HG03103 (cell line): ENCODE results near the gene PRPF6.

Experiments used
- ATAC-seq: cut with Tn5 transposase; IDR thresholded peaks from one replicate; pipeline ENCODE4 v1.9.1; 2021; ENCODE audit warnings: low read depth; ENCODE audit not compliant: unreplicated experiment

The PRPF6 gene

DNA sequence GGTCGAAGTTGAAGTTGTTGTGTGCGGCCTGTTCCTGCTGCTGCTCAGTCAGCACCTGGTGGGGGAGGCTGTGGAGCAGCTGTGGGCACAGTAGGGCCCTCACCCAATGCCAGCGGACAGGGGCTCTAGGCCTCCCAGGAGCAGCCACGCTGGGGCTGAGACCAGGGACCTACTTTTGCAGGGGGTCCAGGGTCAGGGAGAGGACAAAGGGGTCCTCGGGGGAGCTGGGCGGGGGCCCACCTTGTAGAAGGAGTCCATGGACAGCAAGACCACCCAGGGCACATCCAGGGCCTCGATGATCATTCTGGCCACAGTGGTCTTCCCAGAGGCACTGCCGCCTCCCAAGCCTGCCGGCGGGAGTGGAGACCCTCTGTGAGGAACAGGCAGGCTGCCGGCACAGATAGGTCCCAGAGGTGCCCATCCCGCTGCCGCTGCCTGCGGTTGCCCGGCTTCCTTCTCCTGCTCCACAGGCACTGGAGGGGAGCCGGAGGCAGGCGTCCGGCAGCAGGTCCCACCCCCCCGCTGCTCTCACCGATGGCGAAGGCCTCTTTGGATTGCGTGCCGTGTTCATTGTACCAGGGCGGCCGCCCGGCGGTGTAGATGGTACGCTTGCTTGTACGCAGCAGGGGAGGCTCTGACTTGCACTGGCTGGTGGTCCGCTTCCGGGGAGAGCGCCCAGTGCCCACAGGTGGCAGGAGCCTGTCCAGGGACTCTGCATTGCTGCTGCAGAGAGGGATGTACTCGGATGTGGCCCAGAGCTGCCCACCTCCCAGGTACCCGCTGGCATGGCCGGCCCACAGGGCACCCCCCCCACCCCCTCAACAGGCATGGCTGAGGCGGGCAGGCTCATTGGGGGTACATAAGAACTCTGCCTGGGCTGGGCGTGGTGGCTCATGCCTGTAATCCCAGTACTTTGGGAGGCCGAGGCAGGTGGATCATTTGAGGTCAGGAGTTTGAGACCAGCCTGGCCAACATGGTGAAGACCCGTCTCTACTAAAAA is 34.7 kb upstream of the PRPF6 start:
- no peak for ATAC-seq

DNA sequence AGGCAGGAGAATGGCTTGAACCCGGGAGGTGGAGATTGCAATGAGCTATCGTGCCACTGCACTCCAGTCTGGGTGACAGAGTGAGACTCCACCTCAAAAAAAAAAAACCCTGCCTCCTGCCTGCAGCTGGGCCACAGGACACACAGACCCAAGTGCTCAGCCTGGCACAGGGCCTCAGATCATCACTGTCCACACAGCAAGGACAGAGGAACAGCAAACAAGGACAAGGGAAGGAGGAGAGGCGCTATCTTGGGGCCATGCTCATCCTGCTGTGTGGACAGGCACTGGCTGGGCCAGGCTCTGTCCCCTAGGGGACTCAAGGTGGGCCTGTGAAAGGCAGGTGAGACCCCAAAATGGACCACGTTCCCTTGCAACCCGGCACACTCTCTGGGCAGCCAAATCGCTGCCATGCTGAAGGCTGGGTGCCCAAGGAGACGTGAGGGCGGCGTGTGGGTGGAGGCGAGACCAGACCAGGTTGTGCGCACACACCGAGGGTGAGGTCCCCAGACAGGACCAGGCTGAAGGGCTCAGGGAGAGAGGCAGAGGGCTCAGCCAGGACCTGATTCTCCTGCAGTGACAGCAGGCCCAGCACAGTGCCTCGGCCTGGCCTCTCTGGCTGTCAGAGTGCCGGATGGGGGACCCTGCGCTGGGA is 33.8 kb upstream of the PRPF6 start:
- no peak for ATAC-seq

DNA sequence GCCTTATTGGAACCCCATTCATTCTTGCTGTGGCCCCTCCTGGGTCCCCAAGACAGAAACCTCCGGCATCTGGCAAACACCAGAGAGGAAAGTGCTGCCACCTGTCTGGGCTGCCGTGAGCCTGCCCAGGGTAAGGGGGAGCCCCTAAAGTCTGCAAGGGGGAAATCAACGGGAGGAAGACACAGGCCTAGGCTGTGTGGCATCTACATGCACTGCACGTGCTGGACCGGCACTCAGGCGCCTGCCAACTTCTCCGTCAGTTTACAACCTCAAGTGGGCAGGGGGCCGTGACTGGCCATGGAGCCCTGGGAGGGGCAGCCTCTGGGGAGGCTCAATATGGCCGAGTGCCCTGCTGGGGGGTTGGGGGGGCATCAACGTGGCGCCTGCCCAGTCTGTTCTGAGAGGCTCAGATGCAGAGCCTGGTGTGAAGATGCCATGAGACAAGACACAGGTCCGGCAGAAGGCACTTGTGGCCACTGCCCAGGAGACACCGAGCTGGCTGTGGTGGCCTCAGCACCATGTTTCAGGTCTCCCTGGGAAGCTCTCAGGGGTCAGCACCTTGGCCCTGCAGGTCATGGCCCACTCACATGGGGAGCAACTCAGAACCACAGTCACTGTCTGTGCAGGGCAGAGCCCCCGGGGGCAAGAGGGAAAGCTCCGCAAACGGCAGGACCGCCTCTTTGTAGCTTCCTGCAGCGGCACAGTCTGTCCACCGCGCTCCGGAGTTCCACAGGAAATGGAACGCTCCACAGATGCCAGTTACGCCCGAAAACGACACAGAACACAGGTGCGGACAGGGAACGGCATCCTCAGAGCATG is 33.1 kb upstream of the PRPF6 start:
- no peak for ATAC-seq

DNA sequence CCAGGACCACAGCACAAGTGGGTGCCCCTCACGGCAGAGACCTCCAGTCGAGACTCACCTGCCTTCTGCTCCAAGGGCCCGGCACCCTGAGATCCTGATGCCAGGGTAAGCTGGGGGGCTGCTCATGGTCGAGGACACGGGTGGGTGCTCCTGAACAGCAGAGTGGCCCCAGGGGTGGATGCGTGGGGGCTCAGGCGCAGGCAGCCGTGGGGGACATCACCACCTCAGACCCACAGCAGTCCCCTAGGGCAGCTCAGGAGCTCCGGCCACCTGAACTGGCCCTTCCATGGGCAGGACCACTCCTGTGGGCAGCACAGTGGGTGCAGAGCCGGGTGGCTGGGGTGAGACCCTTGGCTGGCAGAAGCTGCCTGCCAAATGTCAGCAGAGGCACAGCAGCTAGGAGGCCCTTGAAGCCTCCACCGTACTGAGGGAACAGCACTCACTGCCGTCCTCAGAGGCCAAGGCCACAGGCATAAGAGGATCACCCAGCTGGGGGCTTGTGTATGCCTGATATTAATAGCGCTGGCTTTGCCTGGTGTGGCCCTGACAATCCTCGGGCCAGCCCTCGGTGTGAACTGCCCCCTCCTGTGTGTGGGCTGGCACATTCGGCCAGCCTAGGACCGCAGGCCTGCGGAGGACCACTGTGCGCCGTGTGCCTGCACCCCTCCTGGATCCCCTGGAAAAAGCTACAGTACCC is 30.1 kb upstream of the PRPF6 start:
- ATAC-seq: no peak

DNA sequence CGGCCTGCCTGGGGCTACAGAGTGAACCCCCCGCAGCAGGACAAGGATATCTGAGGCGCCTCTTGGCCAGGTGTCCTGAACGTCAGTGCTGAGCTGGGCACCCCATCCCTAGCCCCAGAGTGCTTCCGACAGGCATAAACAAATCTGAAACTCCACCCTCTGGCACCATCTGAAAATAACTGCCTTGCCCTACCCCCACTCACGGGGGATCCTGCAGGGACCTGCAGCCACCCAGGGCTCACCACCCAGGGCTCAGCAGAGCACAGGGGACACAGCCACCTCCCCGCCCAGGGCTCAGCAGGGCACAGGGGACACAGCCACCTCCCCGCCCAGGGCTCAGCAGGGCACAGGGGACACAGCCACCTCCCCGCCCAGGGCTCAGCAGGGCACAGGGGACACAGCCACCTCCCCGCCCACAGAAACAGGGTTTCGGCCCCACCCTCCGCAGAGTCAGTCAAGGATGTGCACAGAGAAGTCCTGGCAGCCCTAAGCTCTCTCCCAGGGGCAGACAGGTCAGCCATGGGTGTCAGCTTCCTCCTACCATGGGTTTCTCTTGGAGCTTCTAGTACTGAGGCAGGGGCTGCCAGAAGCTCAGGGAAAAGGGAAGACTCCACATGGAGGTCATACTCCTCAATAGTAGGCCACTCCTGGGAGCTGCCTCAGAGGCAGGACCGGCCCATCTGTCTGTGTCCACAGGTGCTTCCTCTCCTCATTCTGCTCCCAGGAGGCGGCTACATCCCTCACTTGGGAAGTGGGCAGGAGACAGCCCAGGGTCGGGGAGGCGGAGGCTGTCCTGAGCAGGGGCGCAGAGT is 29.3 kb upstream of the PRPF6 start:
- no peak for ATAC-seq

DNA sequence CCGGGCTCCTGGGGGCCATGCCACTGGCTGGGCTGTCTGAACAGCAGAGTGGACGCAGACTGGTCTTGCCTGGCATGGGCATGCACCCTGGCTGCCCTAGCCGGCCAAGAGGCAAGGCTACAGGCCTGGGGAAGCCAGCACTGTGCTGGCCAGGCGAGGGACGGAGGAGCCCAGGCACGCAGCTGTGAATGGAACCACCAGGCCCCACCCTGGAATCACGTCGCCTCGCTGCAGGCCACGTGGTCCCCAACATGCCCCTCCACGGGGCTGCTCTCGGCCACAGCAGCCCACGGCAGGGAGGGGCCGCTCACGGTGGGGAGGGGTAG is 28.8 kb upstream of the PRPF6 start:
- ATAC-seq: no peak

DNA sequence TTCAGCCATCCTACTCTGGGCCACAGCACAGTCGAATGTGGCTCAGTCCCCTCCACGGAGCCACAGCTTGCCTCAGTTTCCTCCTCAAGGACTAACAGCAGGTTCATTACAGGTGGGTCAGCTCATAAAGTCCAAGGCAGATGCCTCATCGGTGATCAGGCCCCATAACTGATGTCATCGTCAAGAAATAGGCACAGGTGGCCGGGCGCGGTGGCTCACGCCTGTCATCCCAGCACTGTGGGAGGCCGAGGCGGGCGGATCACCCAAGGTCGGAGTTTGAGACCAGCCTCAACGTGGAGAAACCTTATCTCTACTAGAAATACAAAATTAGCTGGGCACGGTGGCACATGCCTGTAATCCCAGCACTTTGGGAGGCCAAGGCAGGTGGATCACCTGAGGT is 28.2 kb upstream of the PRPF6 start:
- ATAC-seq: no peak

DNA sequence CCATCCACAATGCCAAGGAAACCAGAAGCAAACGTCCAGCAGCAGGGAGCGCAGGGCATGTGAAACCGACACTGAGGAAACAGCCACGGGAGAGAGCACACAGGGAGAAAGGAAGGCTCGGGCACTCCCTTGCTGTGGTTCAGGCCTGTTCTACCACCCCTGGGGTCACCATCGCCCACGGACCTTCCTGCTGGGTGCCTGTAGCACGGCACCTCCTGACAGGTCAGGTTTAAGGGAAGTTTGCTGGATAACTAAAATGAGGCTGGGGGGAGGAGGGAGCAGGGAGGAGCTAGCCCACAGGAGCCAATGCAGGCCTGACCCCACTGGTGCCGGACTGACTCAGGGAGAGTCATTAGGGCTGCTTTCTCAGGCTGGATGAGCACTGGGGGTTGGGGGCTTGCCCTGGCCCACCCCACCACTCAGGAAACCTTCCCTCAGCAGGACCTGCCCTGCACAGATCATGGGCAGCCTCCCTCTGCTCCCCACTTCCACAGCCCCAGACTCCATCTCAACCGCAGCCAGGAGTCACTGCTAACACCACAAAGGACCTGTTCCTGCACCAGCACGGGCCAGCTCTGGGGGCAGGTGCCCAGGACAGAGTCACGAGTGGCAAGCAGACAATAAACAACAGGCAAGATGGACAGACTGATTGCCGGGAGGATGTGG is 27.0 kb upstream of the PRPF6 start:
- ATAC-seq: no peak

DNA sequence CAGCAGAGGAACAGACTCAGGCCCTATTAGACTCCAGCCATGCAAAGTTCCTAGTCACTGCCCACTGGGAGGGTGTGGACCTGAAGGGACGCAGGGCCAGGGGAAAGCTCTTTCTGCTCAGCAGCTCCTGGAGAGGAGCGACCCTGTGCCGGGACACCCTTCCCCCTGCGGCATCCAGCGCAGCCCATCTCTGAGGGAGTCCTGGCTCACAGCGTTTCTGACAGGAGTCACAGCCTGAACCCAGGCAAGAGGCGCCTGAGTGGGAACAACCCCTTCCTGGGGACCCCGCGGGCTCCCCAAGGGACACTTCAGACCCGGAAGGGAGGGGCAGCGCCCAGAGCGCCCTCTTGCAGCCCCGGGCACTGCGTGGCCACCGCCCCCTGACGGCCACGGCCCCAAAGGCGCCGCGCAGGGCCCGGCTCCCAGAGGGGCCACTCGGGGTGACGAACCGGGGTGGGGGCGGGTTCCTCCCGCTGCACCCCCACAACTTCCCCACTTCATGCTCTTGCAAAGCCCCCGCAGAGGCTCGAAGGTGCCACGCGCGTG is 25.6 kb upstream of the PRPF6 start:
- peak; percentile 17 for ATAC-seq

DNA sequence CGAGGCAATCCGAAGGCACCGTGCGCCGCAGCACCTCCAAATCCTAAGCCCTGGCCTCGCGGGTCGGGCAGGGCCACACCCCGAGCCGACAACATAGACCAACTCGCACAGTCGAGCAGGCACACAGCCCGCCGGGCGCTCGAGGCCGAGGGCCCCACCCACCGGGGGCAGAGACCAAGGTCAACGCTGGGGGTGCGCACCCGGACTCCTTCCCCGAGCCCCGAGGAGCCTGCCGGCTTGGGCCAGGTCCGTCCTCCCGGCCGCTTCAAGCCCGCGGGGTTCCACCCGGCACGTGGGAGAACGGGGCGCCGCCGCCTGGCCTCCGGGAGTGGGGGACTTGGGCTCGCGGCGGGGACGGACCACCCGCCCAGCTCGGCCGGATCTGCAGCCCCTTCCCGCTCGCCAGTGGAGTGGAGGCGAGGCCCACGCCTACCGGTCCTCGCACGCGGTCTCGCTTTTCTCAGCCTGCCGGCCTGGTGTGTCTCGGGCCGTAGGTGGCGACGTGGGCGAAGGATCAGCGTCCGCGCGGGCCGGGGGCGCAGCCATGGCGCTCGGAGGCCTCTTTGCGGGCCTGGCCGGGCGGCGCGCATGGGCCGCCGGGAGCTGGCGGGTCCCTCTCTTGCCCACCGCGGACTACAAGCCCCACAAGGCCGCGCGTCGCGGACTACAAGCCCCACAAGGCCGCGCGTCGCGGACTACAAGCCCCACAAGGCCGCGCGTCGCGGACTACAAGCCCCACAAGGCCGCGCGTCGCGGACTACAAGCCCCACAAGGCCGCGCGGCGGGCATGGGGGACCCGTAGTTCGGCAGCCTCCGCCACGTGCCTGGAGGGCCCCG is 24.9 kb upstream of the PRPF6 start, which contains the start of gene UCKL1:
Gene UCKL1, minus strand, starts transcription at position 590 of the 837 bp plus-strand sequence. Its CDS starts 44 bp downstream, at position 546.
- ATAC-seq: peak; percentile 57

DNA sequence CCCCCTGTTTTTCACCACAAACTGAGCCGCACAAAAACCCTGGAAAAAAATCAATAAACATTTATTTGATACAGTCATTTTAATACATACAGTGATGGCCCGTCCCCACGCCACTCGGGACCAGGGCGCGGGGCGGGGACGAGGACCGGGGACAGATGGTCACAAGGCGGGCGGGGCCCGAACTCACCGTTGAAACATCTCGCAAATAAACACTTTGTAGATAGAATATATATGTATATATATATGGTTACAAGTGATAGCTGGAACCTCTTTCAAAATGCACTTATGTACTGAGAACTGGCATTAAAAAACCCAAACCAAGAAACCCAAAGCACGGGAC is 24.3 kb upstream of the PRPF6 start:
- no peak for ATAC-seq

DNA sequence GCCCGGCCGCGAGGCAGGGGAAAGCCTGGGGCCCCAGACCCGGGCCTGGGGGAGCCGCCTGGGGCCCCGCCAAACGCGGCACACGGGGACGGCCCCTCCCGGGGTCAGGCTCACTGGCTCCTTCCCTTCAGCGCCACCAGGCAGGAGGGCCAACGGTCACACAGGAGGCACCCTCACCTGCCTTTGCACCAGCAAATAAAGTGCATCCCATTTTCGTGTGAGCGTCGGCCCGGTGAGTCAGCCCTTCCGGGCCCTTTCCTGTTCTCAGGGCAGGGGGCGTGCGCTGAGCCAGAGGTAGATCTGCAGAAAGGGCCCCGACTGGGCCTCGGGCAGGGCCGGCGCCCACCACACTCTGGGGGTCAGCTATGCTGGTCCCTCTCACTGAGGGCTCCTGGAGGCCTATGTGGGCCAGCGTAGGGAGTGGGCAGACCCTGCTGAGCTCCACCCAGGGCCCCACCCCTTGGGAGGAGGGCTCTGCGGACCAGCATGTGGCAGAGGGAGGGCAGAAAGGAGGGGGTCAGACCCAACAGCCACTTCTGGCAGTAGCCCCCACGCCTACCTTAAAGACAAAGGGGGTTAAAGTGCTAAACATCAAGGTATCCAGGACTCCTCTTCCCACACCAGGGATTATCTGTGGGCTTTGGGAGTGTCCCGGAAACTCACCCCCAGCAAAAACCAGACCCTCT is 23.8 kb upstream of the PRPF6 start:
- no peak for ATAC-seq

DNA sequence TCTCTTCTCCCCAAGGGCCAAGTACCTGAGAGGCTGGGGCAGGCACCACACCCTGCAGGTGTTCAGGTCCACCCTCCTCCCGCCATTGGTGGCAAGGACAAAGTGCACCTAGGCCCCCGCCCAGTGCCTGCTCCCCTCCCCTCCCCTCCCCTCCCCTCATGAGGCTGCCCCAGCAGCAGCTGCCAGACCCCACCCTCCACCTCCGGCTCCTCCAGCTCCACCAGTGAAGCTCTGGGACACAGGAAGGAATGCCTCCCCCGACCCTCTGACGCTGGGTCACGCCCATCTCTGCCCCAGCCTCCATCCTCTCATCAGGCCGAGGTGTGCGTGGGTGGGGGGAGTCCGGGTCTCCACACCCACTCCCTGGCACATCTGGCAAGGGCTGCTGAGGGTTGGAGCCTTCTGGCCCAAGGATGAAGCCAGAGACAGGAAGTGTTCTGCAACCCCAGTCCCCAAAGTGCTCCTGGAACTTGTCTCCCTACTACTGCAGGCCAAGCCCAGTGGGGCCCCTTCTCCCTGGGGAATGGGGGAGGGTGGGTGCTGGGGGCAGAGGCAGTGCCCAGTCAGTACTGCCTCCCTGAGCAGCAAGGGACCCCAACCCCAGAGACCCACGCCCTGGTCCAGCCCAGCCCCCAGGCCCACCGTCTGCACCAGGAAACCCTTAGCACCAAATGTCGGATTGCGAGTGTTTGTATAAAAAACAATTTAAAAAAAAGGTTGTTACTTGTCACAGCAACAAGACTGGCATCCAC is 23.1 kb upstream of the PRPF6 start:
- no peak for ATAC-seq

DNA sequence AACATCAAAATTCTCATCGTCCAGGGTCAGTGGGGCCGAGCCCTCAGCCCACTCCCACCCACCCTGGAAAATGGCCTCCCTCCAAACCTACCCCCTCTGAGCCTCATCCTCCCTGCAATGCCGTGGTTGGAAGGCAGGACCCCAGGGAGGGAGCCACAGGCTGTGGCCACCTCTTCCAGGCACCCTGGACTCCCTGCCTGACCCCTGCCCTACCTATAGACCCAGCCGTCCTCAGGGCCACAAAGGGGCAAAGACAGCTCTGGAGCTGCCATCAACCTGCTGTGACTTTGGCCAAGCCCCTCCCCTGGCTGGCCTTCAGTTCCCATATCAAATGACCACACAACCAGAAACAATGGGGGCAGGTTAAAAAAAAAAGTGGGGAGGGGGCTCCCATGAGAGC is 22.5 kb upstream of the PRPF6 start:
- no peak for ATAC-seq

DNA sequence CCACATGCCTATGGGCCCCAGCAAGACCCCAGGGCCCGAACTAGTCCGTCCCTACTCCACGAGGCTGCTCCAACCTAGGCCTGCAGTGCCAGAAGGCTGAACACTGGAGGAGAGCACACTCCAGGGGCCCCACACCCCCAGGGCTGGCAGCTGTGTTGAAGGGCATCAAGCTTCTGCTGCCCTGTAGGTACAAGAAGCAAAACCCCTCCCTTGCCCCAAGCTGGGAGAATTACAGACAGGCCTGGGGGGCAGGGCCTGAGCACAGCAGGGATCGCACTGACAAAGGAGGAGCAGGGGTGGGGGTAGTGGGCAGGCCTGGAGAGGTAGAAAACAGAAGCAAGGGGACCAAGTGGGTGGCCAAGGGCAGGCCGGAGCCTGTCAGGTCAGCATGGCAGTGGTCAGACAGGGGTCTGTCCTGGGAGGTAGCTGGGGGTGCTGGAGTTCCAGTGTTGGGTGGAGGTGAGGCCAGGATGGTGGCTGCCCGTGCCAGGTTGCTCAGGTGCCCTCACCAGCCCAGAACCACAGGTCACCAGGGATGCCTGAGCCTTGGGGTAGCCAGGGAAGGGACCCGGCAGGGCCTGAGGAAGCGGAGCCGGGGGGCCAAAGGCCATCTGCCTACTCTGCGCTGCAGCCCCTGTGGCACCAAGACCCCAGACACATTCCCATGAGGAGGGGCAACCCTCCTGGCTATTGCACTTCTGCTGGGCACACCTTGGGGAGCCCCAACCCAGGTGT is 21.8 kb upstream of the PRPF6 start:
- ATAC-seq: no peak

DNA sequence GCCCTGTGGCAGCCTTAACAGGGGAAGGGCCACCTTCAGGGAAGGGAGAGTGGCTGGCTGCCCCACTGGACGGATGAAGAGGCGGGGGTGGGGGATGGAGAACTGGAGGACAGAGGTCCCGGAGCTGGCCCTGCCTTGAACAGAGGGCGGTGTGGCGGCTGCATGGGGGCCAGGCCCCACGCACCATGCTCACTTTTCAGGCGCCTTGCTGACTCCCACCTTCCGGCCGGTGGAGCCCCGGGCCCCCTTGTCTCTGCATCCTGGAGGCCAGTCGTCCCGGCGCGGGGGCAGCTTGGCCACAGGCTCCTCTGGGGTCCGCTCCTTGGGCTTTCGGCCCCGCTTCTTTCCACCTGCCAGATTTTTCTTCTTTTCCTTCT is 21.2 kb upstream of the PRPF6 start:
- ATAC-seq: no peak
